Measurements from ENCODE around the gene COPRS. TPM values are rescaled to one million over a fixed set of nuclear protein-coding genes. Genes with fewer than 3 reads are reported as not detected.

The COPRS gene, protein sequence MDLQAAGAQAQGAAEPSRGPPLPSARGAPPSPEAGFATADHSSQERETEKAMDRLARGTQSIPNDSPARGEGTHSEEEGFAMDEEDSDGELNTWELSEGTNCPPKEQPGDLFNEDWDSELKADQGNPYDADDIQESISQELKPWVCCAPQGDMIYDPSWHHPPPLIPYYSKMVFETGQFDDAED
- 49.2 and 69.0 TPM in 2 replicates for total RNA-seq (2014; rRNA removed; shearing (Covaris generic))

DNA sequence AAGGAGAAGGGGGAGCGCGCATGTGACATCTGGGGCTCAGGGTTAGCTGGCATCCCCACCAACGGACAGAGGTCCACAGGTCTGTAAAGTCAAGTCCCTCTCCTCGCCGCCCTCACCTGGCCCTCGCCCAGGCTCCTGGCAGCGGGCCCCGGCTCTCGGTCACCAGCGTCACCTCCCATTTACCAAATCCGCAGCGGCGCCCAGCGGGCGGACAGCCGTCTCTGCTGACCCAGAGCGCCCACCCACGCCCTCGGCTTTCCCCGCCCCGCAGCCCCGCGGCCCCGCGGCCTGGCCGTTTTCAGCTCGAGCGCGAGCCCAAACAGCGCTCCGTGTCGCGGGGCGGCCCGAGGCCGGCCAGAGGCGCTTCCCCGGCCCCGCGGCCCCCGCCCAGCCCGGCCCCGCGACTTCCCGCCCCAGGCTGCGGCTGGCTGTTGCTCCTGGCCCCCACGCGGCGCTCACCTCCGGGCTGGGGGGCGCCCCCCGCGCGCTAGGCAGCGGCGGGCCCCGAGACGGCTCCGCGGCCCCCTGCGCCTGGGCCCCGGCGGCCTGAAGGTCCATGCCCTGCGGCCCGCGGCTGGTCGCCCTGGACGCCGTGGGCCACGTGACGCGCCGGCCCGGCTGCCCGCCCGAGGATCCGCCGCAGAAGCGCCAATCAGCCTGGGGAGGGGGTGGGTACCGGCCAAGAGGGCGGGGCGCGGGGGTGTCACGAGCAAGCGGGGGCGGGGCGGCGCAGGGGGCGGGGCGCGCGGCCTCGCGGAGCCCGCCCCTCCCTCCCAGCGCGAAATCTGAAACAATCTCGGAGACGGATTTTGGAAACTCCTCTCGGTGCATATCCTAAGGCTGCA is at the start of gene COPRS:
Gene COPRS, minus strand, starts transcription at position 603 of the 845 bp plus-strand sequence. Its CDS starts 45 bp downstream, at position 558.
- no peaks in the 10 kb centered on the region; the same call in 1 of the 2 replicates for H3K27me3 ChIP-seq (ENCODE audit: control insufficient read depth, insufficient read depth, low read length)
- H3K36me3 ChIP-seq (replicated peaks; ENCODE audit: control insufficient read depth, insufficient read depth, low read length): peaks cover 2% of the 10 kb centered on the region
- DNase-seq: peak; percentile 99
- H3K4me3 ChIP-seq (ENCODE audit: insufficient read depth, low read depth, low read length): peak within 1 kb of the TSS; percentile 57

DNA sequence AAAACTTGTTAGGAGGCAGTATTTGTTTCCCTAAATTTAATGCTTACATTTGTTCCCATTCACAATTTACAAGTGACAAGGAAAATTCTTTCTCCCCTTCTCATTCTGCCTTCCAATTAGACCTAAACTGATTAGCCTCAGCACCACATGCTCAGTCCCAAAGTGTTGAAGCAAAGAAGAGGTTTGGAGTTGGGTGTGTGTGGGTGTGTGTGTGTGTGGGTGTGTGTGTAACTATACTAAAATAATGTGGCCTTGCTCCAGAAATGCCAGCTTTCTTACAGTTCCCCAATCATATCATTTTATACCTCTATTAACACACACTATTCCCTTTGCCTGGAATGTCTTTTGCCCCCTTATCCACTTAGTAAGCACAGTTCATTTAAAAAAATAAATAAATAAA is 49.3 kb upstream of the COPRS start:
- Histone ChIP-seq H3K4me3 (ENCODE audit: insufficient read depth, low read depth, low read length) (no peak overlapping the region), H3K36me3 (replicated peaks; ENCODE audit: control insufficient read depth, insufficient read depth, low read length) (no peaks in the 10 kb centered on the region), H3K27me3 (ENCODE audit: control insufficient read depth, insufficient read depth, low read length) (no peaks in the 10 kb centered on the region)
- no peak for DNase-seq

DNA sequence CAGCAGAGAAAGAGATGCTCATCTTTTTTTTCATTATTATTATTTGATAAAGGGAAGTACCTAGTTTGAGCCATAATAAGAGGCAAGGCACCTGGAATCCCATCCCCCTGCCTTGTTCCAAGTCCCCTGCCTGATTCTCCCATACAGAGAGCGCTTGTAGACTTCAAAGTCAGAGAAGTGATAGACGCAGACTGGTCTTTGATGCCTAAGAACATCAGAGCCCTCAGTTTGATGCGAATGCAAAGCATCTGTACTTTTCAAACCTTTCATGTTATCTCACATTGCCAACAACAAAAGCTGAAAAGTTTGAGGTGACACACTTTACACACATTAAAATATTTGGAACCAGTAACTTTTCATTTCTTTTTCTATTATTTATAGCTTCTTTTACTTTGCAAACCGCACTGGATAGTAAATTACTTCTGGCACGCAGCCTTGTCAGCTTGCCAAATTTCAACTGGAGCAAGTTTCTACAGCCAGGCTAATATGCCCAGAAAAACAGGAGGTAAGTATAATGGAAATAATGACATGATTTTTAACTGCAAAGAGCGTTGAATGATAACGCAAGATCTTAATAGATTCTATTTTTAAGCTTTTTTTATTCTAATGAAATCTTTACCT is 48.4 kb upstream of the COPRS start:
- no peak for DNase-seq
- Histone ChIP-seq H3K27me3 (ENCODE audit: control insufficient read depth, insufficient read depth, low read length) (no peaks in the 10 kb centered on the region), H3K36me3 (replicated peaks; ENCODE audit: control insufficient read depth, insufficient read depth, low read length) (no peaks in the 10 kb centered on the region), H3K4me3 (ENCODE audit: insufficient read depth, low read depth, low read length) (no peak overlapping the region)

DNA sequence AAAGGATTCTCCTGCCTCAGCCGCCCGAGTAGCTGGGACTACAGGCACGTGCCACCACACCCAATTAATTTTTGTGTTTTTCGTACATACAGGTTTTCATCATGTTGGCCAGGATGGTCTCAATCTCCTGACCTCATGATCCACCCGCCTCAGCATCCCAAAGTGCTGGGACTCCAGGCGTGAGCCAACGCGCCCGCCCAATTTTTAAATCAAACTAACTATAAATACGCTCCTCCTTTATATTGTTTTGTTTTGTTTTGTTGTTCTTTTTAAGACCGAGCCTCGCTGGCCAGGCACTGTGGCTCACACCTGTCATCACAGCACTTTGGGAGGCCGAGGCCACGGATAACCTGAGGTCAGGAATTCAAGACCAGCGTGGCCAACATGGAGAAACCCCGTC is 44.4 kb upstream of the COPRS start:
- DNase-seq: no peak
- H3K27me3 ChIP-seq (ENCODE audit: control insufficient read depth, insufficient read depth, low read length): no peaks in the 10 kb centered on the region
- no peak overlapping the region for H3K4me3 ChIP-seq (ENCODE audit: insufficient read depth, low read depth, low read length)
- peaks cover 4% of the 10 kb centered on the region for H3K36me3 ChIP-seq (replicated peaks; ENCODE audit: control insufficient read depth, insufficient read depth, low read length)

DNA sequence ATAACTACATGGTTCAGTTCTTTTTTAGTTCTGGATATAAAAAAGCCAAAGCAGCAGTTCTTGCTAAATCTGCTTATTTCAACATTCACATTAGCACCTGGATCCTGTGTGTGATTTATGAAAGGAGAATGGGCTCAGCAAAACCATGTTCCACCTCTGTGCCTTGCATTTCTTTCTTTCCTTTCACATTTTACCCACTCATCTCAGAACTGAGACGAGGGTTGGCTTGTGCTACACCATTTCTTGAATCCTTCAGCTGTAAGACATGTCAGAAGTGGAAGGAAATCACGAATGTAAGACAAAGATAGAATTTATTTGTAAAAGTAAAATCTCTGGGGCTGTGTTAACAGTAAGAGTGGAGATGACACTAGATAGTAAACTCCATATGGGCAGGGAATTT is 43.6 kb upstream of the COPRS start:
- no peak for DNase-seq
- no peak overlapping the region for H3K4me3 ChIP-seq (ENCODE audit: insufficient read depth, low read depth, low read length)
- no peaks in the 10 kb centered on the region for H3K27me3 ChIP-seq (ENCODE audit: control insufficient read depth, insufficient read depth, low read length)
- peaks cover 7% of the 10 kb centered on the region for H3K36me3 ChIP-seq (replicated peaks; ENCODE audit: control insufficient read depth, insufficient read depth, low read length)

DNA sequence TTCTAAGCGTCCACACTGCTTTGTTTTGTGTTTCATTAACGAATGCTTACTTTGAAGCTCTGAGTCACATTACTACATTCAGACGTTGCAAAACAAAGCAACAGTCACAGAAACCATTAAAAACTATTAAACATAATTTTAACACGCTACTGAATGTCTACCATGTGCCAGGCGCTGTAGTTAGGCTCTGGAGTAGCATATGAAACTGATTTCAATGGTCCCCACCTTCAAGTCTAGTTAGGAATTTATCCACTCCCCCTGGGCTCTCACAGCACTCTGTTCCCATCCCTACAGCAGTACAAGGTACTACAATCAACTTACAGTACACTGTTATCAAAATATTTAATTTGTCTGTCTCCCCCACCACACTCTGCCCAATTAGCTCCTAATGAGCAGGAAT is 41.8 kb upstream of the COPRS start:
- Histone ChIP-seq H3K27me3 (ENCODE audit: control insufficient read depth, insufficient read depth, low read length) (no peaks in the 10 kb centered on the region), H3K4me3 (ENCODE audit: insufficient read depth, low read depth, low read length) (peak overlapping the region; percentile 72), H3K36me3 (replicated peaks; ENCODE audit: control insufficient read depth, insufficient read depth, low read length) (peaks cover 9% of the 10 kb centered on the region)
- no peak for DNase-seq

DNA sequence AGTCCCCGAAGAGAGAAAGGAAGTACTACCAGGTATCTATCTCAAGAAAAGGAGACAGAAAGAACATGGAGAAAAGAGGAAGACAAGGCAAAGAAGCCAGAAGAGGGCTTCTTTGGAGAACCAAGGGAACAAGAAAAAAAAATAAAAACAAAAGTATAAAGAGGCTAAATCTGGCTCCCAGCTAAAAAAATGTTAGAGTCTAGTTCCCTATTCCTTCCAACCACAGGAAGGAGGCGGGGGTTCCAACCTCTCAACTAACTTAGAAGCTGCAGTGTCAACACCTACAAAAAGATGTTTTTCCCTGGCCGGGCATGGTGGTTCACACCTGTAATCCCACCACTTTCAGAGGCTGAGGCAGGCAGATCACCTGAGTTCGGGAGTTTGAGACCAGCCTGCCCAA is 29.1 kb upstream of the COPRS start:
- Histone ChIP-seq H3K27me3 (ENCODE audit: control insufficient read depth, insufficient read depth, low read length) (no peaks in the 10 kb centered on the region), H3K4me3 (ENCODE audit: insufficient read depth, low read depth, low read length) (no peak overlapping the region), H3K36me3 (replicated peaks; ENCODE audit: control insufficient read depth, insufficient read depth, low read length) (peaks cover 33% of the 10 kb centered on the region)
- no peak for DNase-seq

DNA sequence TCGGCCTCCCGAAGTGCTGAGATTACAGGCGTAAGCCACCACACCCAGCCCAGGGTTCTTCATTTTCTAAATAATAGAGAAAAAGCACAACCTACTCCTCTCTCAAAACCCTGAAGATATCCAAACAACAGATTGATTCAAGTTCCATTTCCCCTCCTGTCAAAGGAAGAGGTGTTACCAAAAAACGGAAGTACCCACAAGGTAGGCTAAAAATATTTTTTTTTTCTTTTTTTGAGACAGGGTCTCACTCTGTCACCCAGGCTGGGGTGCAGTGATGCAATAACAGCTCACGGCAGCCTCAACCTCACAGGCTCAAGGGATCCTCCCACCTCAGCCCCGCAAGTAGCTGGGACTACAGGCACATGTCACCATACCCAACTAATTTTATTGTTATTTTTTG is 23.5 kb upstream of the COPRS start:
- H3K36me3 ChIP-seq (replicated peaks; ENCODE audit: control insufficient read depth, insufficient read depth, low read length): peaks cover 32% of the 10 kb centered on the region
- DNase-seq: no peak
- no peaks in the 10 kb centered on the region for H3K27me3 ChIP-seq (ENCODE audit: control insufficient read depth, insufficient read depth, low read length)
- H3K4me3 ChIP-seq (ENCODE audit: insufficient read depth, low read depth, low read length): no peak overlapping the region

DNA sequence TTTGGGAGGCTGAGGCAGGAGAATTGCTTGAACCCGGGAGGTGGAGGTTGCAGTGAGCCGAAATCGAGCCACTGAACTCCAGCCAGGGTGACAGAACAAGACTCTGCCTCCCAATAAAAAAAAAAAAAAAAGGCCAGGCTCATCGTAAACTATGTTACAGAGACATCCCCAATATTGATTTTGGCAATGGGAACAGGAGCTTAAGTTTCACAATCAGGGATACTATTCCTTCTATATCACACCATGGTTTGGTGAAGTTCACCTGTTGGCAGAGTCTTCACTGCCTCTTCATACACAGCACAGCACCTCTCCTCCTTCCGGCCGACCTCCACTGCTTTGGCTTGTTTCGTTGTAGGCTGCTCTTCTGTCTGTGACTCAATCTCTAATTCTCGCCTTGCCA is 21.3 kb upstream of the COPRS start:
- no peak for DNase-seq
- Histone ChIP-seq H3K36me3 (replicated peaks; ENCODE audit: control insufficient read depth, insufficient read depth, low read length) (peaks cover 29% of the 10 kb centered on the region), H3K4me3 (ENCODE audit: insufficient read depth, low read depth, low read length) (no peak overlapping the region), H3K27me3 (ENCODE audit: control insufficient read depth, insufficient read depth, low read length) (no peaks in the 10 kb centered on the region)

DNA sequence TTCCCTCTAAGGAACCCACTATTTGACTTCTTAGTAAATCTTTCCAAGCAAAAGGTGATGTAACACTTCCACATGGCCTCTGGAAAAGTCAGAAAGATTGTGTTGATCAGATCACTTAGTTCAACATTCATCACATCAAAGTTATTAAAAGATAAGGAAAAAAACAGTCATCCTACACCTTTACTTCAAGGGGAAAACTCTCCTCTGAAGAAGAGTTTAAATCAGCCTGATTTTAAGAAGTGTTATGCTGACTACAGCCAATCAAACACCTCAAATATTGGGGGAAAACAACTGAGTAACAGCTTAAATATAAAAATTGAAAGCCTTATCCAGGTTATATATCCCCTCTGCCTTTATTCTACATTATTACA is 19.6 kb upstream of the COPRS start:
- Histone ChIP-seq H3K36me3 (replicated peaks; ENCODE audit: control insufficient read depth, insufficient read depth, low read length) (peaks cover 29% of the 10 kb centered on the region), H3K27me3 (ENCODE audit: control insufficient read depth, insufficient read depth, low read length) (no peaks in the 10 kb centered on the region), H3K4me3 (ENCODE audit: insufficient read depth, low read depth, low read length) (no peak overlapping the region)
- DNase-seq: no peak

DNA sequence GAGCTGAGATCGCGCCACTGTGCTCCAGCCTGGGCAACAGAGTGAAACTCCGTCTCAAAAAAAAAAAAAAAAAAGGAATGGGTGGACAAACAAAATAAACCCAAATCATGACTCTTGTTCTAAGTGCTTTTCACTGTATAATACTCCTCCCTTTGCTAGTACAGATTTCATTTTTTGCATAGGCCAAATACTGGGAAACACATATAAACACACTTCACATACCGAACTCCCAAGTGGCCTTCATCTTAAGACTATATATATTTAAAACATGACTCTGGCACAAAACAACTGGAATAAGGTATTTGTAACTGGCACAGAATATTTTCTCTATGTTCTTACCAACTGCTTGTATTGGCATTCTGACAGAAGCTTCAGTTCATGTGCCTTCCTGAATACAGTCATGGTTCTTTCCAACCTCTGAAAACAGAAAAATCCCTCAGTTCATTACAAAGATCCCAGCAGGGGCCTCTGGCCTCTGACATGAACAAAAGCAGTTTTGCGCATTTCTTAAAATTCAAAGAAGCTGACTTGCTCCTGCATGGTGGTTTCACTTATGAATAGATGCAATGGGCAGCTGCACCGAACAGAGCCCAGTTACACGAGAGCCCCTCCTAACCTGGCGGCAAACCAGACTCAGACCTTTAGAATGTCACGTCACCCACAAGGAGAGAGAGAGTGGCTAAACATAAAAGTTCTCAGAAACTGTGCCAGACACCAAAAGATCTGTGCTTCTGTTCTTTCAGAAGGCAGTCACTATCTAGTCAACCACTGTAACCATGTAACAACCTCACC is 19.1 kb upstream of the COPRS start:
- no peak for DNase-seq
- peaks cover 31% of the 10 kb centered on the region for H3K36me3 ChIP-seq (replicated peaks; ENCODE audit: control insufficient read depth, insufficient read depth, low read length)

DNA sequence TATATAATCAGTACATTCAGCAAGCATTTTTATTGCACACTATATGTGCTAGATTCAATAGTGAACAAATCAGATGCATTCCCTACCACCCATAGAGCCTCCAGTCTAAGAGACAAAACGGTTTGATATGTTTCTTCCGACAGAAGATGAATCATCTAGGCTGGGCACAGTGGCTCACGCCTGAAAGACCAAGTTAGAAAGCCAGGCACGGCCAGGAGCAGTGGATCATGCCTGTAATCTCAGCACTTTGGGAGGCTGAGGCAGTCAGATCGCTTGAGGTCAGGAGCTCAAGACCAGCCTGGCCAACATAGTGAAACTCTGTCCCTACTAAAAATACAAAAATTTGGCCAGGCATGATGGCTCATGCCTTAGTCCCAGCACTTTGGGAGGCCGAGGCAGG is 18.3 kb upstream of the COPRS start:
- H3K36me3 ChIP-seq (replicated peaks; ENCODE audit: control insufficient read depth, insufficient read depth, low read length): peaks cover 31% of the 10 kb centered on the region
- DNase-seq: no peak
- H3K4me3 ChIP-seq (ENCODE audit: insufficient read depth, low read depth, low read length): no peak overlapping the region
- H3K27me3 ChIP-seq (ENCODE audit: control insufficient read depth, insufficient read depth, low read length): no peaks in the 10 kb centered on the region

More for the DNA sequence above, 19.1 kb upstream of the COPRS start:
- Histone ChIP-seq H3K4me3 (ENCODE audit: insufficient read depth, low read depth, low read length) (no peak overlapping the region), H3K27me3 (ENCODE audit: control insufficient read depth, insufficient read depth, low read length) (no peaks in the 10 kb centered on the region)

DNA sequence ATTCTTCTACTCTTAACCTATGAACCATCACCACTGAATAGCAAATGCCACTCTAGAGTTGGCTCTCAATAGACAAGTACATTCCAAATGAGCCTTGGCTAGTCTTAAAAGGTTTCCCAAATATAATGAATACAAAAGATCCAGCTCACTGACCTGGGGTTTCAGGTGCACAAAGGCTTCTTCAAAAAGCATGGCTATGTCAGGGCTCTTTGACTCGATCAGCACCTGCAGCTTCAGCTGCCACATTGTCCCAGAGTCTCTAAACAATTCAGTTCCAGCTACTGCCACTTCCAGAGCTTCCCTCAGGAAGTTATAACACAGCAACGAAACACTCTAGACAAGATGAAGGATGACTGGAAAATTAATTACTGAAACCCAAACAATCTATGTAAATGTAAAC is 16.0 kb upstream of the COPRS start:
- H3K27me3 ChIP-seq (ENCODE audit: control insufficient read depth, insufficient read depth, low read length): no peaks in the 10 kb centered on the region
- peaks cover 34% of the 10 kb centered on the region for H3K36me3 ChIP-seq (replicated peaks; ENCODE audit: control insufficient read depth, insufficient read depth, low read length)
- H3K4me3 ChIP-seq (ENCODE audit: insufficient read depth, low read depth, low read length): no peak overlapping the region
- no peak for DNase-seq

DNA sequence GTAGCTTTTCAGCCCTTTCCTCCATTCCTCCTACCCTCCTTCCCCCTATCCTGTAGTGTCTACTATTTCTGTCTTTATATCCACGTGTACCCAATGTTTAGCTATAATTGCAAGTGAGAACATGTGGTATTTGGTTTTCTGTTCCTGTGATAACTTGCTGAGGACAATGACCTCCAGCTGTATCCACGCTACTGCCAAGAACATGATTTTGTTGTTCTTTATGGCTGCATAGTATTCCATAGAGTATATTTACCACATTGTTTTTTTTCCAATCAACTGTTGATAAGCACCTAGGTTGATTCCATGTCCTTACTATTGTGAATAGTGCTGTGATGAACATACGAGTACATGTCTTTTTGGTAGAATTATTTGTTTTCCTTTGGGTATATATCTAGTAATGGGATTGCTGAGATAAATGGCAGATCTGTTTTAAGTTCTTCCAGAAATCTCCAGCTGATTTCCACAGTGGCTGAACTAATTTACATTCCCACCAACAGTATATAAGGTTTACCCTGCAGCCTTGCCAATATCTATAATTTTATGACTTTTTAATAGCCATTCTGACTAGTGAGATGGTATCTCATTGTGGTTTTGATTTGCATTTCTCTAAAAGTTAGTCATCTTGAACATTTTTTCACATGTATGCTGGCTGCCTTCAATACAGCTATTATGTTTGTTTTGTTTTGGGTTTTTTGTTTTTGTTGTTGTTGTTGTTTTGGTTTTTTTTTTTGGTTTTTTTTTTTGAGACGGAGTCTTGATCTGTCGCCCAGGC is 10.9 kb upstream of the COPRS start:
- Histone ChIP-seq H3K36me3 (replicated peaks; ENCODE audit: control insufficient read depth, insufficient read depth, low read length) (peaks cover 28% of the 10 kb centered on the region), H3K27me3 (ENCODE audit: control insufficient read depth, insufficient read depth, low read length) (no peaks in the 10 kb centered on the region), H3K4me3 (ENCODE audit: insufficient read depth, low read depth, low read length) (no peak overlapping the region)
- DNase-seq: no peak

Data from H7 (cell line).